SK-N-SH (cell line): ENCODE results near the gene C9orf50. TPM values are rescaled to one million over a fixed set of nuclear protein-coding genes. Genes with fewer than 3 reads are reported as not detected.

Source experiments
- CTCF ChIA-PET: fragments of 300-600, 350-600 bp; formaldehyde crosslinking; extraction: SDS; loops from one replicate; lab custom pipeline; 2021; lab: Yijun Ruan, JAX
- POLR2A ChIA-PET: fragments of 350-600 bp; sonication (Branson Sonifier 250); formaldehyde crosslinking; extraction: SDS; loops from one replicate; lab custom pipeline; 2020; ENCODE audit warnings: antibody characterized with exemption, inconsistent platforms; lab: Yijun Ruan, JAX
- DNase-seq: peaks from one replicate; pipeline ENCODE4 v3.0.0; 2012
- H2AFZ ChIP-seq: fragments of 200-600 bp; sonication (generic); 2 replicates; pipeline ENCODE4 v1.8.1; 2016; ENCODE audit warnings: antibody characterized with exemption, mild to moderate bottlenecking, low read depth
- H3F3A ChIP-seq: fragments of 200-600 bp; sonication (generic); replicated peaks from 2 replicates; pipeline ENCODE3; 2016; ENCODE audit warnings: antibody characterized with exemption, mild to moderate bottlenecking; ENCODE audit not compliant: insufficient read depth
- H3K27ac ChIP-seq, 2 experiments: fragments of 200-500 bp in 1 of 2; fragments of 200-600 bp in 1 of 2; sonication (Bioruptor generic) in 1 of 2; sonication (generic), shearing (Covaris generic) in 1 of 2; 2 replicates each; pipeline versions ENCODE4 v1.5.1 to v1.6.1; 2014 to 2016; ENCODE audit warnings: low read depth in 2 of 2, inconsistent platforms in 1 of 2, low read length in 1 of 2, mild to moderate bottlenecking in 1 of 2, mixed read lengths in 1 of 2
- H3K27me3 ChIP-seq: fragments of 200-600 bp; sonication (generic), shearing (Covaris generic); 2 replicates; pipeline ENCODE4 v1.6.1; 2016; ENCODE audit warnings: mixed run types; ENCODE audit not compliant: insufficient read depth
- H3K36me3 ChIP-seq, 2 experiments: fragments of 200-500 bp in 1 of 2; fragments of 200-600 bp in 1 of 2; sonication (Bioruptor generic) in 1 of 2; sonication (generic) in 1 of 2; replicated peaks in 1 of 2; 2 replicates each; pipeline versions ENCODE3 to v1.5.1; 2014 to 2016; ENCODE audit warnings: low read length in 1 of 2, mild to moderate bottlenecking in 1 of 2; ENCODE audit not compliant: insufficient read depth in 2 of 2, control insufficient read depth in 1 of 2
- H3K4me1 ChIP-seq, 2 experiments: fragments of 200-500 bp in 1 of 2; fragments of 200-600 bp in 1 of 2; sonication (Bioruptor generic) in 1 of 2; sonication (generic), shearing (Covaris generic) in 1 of 2; 2 replicates each; pipeline versions ENCODE4 v1.5.1 to v1.6.1; 2014 to 2016; ENCODE audit warnings: low read depth in 1 of 2, low read length in 1 of 2, mixed run types in 1 of 2; ENCODE audit not compliant: insufficient read depth in 2 of 2, control insufficient read depth in 1 of 2
- H3K4me2 ChIP-seq: fragments of 200-600 bp; sonication (generic), shearing (Covaris generic); 2 replicates; pipeline ENCODE4 v1.6.1; 2017; ENCODE audit warnings: mixed run types
- H3K4me3 ChIP-seq, 2 experiments: fragments of 200-500 bp in 1 of 2; fragments of 200-600 bp in 1 of 2; sonication (Bioruptor generic) in 1 of 2; sonication (generic), shearing (Covaris generic) in 1 of 2; 2 replicates each; pipeline versions ENCODE4 v1.5.1 to v1.8.1; 2014 to 2016; ENCODE audit warnings: low read depth in 2 of 2, inconsistent platforms in 1 of 2, low read length in 1 of 2, mild to moderate bottlenecking in 1 of 2, mixed read lengths in 1 of 2, moderate library complexity in 1 of 2
- H3K79me2 ChIP-seq: fragments of 200-600 bp; sonication (generic); 2 replicates; pipeline ENCODE4 v1.8.1; 2017; ENCODE audit warnings: mild to moderate bottlenecking; ENCODE audit not compliant: insufficient read depth
- H3K9ac ChIP-seq: fragments of 200-600 bp; sonication (generic); 2 replicates; pipeline ENCODE4 v1.6.1; 2017; ENCODE audit warnings: mixed run types
- H3K9me2 ChIP-seq: fragments of 200-600 bp; sonication (generic); 2 replicates; pipeline ENCODE4 v1.6.1; 2017; ENCODE audit warnings: mixed run types
- H3K9me3 ChIP-seq: fragments of 200-600 bp; sonication (generic); 2 replicates; pipeline ENCODE4 v1.6.1; 2017; ENCODE audit warnings: mixed run types, mild to moderate bottlenecking, moderate library complexity
- H4K20me1 ChIP-seq: fragments of 200-600 bp; sonication (generic); 2 replicates; pipeline ENCODE4 v1.6.1; 2017; ENCODE audit warnings: mild to moderate bottlenecking, mixed run types; ENCODE audit not compliant: insufficient read depth
- CHD2 ChIP-seq: fragments of 150-350 bp; IDR thresholded peaks from 2 replicates; pipeline ENCODE4 v1.6.1; 2018; ENCODE audit warnings: low read length; ENCODE audit not compliant: partially characterized antibody
- EP300 ChIP-seq, 2 experiments: IDR thresholded peaks; 2 replicates each; pipeline versions ENCODE4 v1.4.0 to v1.6.1; 2012; ENCODE audit warnings: borderline replicate concordance in 1 of 2, low read depth in 1 of 2, low read length in 1 of 2
- FOXJ3 ChIP-seq: sonication (generic); formaldehyde crosslinking; IDR thresholded peaks from 2 replicates; pipeline ENCODE4 v1.5.1; 2020; ENCODE audit warnings: mild to moderate bottlenecking, missing genetic modification reagents
- RAD21 ChIP-seq: IDR thresholded peaks from 2 replicates; pipeline ENCODE4 v1.6.1; 2012; ENCODE audit warnings: mild to moderate bottlenecking, low read length
- RCOR1 ChIP-seq: fragments of 150-350 bp; IDR thresholded peaks from 2 replicates; pipeline ENCODE4 v1.6.1; 2017; ENCODE audit warnings: antibody characterized with exemption, low read length
- RFX5 ChIP-seq: IDR thresholded peaks from 2 replicates; pipeline ENCODE4 v1.6.1; 2012; ENCODE audit warnings: mild to moderate bottlenecking, improper control_type of control experiment, low read length
- SMC3 ChIP-seq: IDR thresholded peaks from 2 replicates; pipeline ENCODE4 v1.6.1; 2012; ENCODE audit warnings: low read depth, low read length, improper control_type of control experiment
- TCF12 ChIP-seq: IDR thresholded peaks from 2 replicates; pipeline ENCODE4 v1.4.0; 2012
- WGBS: methylation state at CpG from one replicate; pipeline ENCODE4 v1.1.6; 2017; ENCODE audit warnings: low lambda C conversion rate; 5-methylcytosine and 5-hydroxymethylcytosine counted together
- polyA plus RNA-seq, 3 experiments: library from polyadenylated mRNA; depleted of rRNA; stranded (reverse); fragments of >200 nt; gene quantifications; 2 replicates each; pipeline ENCODE4 v1.2.3, GENCODE V29; 2012
- TF ChIP-seq, protein P1 (sequence below): fragments of 150-350 bp; IDR thresholded peaks from 2 replicates; pipeline ENCODE4 v1.6.1; 2016; ENCODE audit warnings: mild to moderate bottlenecking, low read depth, low read length
- TF ChIP-seq, protein P2 (sequence below): IDR thresholded peaks from 2 replicates; pipeline ENCODE4 v1.4.0; 2012; ENCODE audit warnings: low read depth, borderline replicate concordance

The C9orf50 gene
- polyA plus RNA-seq, 1 of the 3 experiments (the other 2 are of a cell fraction), result 0.30 TPM

DNA sequence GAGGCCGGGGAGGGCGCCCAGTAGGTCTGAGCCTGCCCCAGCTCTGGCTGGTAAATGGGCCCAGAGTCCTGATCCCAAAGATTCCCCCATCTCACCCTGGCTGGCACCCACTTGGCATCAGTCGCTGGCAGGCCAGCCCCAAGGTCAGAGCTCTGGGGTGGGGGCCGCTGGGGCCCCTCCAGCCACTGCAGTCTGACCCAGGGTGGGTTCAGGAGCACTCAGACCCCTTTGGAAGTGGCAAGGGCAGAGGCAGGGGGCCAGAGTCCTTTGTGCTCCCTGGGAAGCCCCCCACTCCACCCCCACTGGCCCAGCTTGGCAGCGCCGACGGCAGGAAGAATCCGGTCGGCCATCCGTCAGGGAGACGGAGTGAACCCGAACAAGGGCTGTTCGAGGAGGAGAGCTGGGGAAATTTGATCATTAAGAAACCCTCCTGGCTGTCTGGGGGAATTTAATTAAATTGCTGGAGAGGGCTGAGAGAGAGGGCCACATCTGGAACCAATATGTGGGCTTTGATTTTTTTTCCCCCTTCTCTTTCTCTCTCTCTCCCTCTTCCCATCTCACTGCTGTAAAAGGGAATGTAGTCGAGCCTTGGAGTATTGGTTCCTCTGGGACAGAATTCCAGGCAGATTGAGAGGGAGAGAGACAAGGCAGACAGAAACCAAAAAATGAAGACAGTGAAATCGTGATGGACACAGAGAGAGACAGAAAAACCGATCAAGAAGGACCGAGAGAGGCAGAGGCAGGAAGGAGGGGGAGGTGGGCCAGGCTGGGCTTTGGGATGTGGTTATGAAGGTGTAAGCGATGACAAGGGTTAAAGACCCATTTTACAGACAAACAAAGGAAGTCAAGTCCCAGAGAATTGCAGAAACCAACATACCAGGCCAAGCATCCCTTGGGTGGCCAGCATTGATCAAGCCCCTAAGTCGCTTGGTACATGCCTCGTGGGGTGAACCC lies 29.1 kb upstream of the C9orf50 start:
- Histone ChIP-seq H3K9me3 (no peaks in the 10 kb centered on the region), H3F3A (peaks cover 2% of the 10 kb centered on the region), H3K36me3 (no peaks in the 10 kb centered on the region), H3K27ac (peak overlapping the region; percentile 33 to 97; a peak in 3 of 4 replicates), H3K9ac (no peak overlapping the region), H3K79me2 (no peaks in the 10 kb centered on the region), H3K4me1 (peaks cover 0 to 36% of the 10 kb centered on the region in 2 experiments; a peak in 2 of 4 replicates), H3K9me2 (no peaks in the 10 kb centered on the region), H4K20me1 (no peaks in the 10 kb centered on the region), H2AFZ (no peak overlapping the region), H3K4me2 (no peak overlapping the region), H3K27me3 (no peaks in the 10 kb centered on the region), H3K4me3 (no peak overlapping the region)
- CTCF ChIA-PET, result interaction anchor here (1.1 to 1.4 kb wide), 3 partner anchors 9 to 140 kb away, joined by 3 to 7 read pairs (median 4); no protein-coding TSS in a partner anchor
- TF ChIP-seq TCF12, result peak; percentile 65; the same call in 1 of the 2 replicates
- TF ChIP-seq, protein P1, sequence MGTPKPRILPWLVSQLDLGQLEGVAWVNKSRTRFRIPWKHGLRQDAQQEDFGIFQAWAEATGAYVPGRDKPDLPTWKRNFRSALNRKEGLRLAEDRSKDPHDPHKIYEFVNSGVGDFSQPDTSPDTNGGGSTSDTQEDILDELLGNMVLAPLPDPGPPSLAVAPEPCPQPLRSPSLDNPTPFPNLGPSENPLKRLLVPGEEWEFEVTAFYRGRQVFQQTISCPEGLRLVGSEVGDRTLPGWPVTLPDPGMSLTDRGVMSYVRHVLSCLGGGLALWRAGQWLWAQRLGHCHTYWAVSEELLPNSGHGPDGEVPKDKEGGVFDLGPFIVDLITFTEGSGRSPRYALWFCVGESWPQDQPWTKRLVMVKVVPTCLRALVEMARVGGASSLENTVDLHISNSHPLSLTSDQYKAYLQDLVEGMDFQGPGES, result no peak
- TF ChIP-seq, protein P2, sequence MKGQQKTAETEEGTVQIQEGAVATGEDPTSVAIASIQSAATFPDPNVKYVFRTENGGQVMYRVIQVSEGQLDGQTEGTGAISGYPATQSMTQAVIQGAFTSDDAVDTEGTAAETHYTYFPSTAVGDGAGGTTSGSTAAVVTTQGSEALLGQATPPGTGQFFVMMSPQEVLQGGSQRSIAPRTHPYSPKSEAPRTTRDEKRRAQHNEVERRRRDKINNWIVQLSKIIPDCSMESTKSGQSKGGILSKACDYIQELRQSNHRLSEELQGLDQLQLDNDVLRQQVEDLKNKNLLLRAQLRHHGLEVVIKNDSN, result no peak
- 0 out of 2 replicates have a peak, but pooled peaks have one; percentile 13 for TF ChIP-seq FOXJ3 (CRISPR knock-in tag)
- 0 out of 2 replicates have a peak, but pooled peaks have one; percentile 11 for TF ChIP-seq RAD21
- TF ChIP-seq RCOR1, result peak; percentile 76; the same call in 1 of the 2 replicates
- 0 out of 4 replicates have a peak, but pooled peaks of 1 of the 2 experiments have one; percentile 50 for TF ChIP-seq EP300 (IDR thresholded peaks at IDR 0.05; ENCODE audit: borderline replicate concordance in 1 of 2, low read depth in 1 of 2, low read length in 1 of 2)
- no peak for TF ChIP-seq RFX5
- peak; percentile 16 for TF ChIP-seq CHD2
- peak; percentile 92 for DNase-seq
- 42% methylated on average over 15 of the region's 20 CpGs for WGBS
- POLR2A ChIA-PET, result interaction anchor here (0.6 to 1.2 kb wide), 4 partner anchors 27 to 75 kb away, joined by 3 to 4 read pairs (median 4); no protein-coding TSS in a partner anchor

DNA sequence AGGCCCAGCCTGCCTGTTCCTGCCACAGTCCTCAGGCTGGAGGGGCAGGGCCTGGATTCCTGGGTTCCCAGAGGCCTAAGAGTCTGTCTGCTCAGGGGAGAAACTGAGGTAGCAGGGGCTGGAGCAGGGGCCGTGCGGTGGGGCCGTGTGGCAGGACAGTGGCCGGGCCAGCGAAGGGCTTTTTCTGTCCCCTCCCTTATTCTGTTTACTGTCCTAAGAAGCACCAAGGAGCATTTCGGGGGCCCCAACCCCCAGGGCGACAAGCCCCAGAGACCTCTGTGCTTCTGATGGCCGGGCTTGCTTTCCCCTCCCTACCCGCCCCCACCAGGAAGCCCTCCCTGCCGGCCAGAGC lies 27.8 kb upstream of the C9orf50 start:
- no peak for DNase-seq

More for the DNA sequence above, 27.8 kb upstream of the C9orf50 start:
- Histone ChIP-seq H3K4me2 (no peak overlapping the region), H3K9me3 (no peaks in the 10 kb centered on the region), H3K9ac (no peak overlapping the region), H3K4me3 (no peak overlapping the region), H3K27ac (peak overlapping the region in 1 of 2 experiments; percentile 97; a peak in 2 of 4 replicates), H3K9me2 (no peaks in the 10 kb centered on the region), H2AFZ (no peak overlapping the region), H3K27me3 (no peaks in the 10 kb centered on the region), H3K4me1 (peaks cover 0 to 34% of the 10 kb centered on the region in 2 experiments; a peak in 2 of 4 replicates), H4K20me1 (no peaks in the 10 kb centered on the region), H3K79me2 (no peaks in the 10 kb centered on the region), H3F3A (peaks cover under 1% of the 10 kb centered on the region), H3K36me3 (no peaks in the 10 kb centered on the region)
- 88% methylated on average over 8 of the region's 10 CpGs for WGBS
- ChIA-PET POLR2A (no interaction called here), CTCF (no interaction called here)
- TF ChIP-seq SMC3, result no peak
